PC-9 (cell line): ENCODE measurements around the gene SLC16A8. TPM values are rescaled to one million over a fixed set of nuclear protein-coding genes. Genes with fewer than 3 reads are reported as not detected.

Experiments
- BruUV-seq: library from RNA; stranded (reverse); fragments of 400-500 nt; replicated peaks from 2 replicates; lab custom pipeline; 2021; lab: Mats Ljungman, UMichigan
- CTCF ChIA-PET: fragments of 300-600 bp; sonication (Branson Sonifier 250); formaldehyde crosslinking; loops from one replicate; lab custom pipeline; 2022; ENCODE audit warnings: antibody characterized with exemption; lab: Charles Lee
- POLR2A ChIA-PET: fragments of 300-600 bp; sonication (Branson Sonifier 250); formaldehyde crosslinking; loops from one replicate; lab custom pipeline; 2022; ENCODE audit warnings: antibody characterized with exemption; ENCODE audit not compliant: unreplicated experiment; lab: Charles Lee
- DNase-seq, 2 experiments: peaks; one replicate each; pipeline versions ENCODE4 v3.0.0 to v3.0.0-alpha.2; 2015 to 2022; ENCODE audit warnings: mixed read lengths in 1 of 2
- H2AFZ ChIP-seq: fragments of 200-600 bp; sonication (generic); 2 replicates; pipeline ENCODE4 v1.8.1; 2017; ENCODE audit warnings: antibody characterized with exemption
- H3F3A ChIP-seq: fragments of 200-600 bp; sonication (generic); 2 replicates; pipeline ENCODE4 v1.8.1; 2017; ENCODE audit warnings: antibody characterized with exemption, mild to moderate bottlenecking, low read depth; ENCODE audit not compliant: insufficient read depth
- H3K27ac ChIP-seq: fragments of 200-600 bp; sonication (generic); 2 replicates; pipeline ENCODE4 v1.6.1; 2016; ENCODE audit warnings: mixed run types
- H3K27me3 ChIP-seq: fragments of 200-600 bp; sonication (generic); 2 replicates; pipeline ENCODE4 v1.6.1; 2016; ENCODE audit warnings: low read depth, mixed run types; ENCODE audit not compliant: insufficient read depth
- H3K36me3 ChIP-seq: fragments of 200-600 bp; sonication (generic); 2 replicates; pipeline ENCODE4 v1.6.1; 2016; ENCODE audit warnings: low read depth, mixed run types
- H3K4me1 ChIP-seq: fragments of 200-600 bp; sonication (generic); replicated peaks from 2 replicates; pipeline ENCODE4 v1.6.1; 2016; ENCODE audit warnings: mixed run types; ENCODE audit not compliant: insufficient read depth
- H3K4me2 ChIP-seq: fragments of 200-600 bp; sonication (generic); 2 replicates; pipeline ENCODE4 v1.6.1; 2017; ENCODE audit warnings: mixed run types
- H3K4me3 ChIP-seq: fragments of 200-600 bp; sonication (generic); 2 replicates; pipeline ENCODE4 v1.6.1; 2016; ENCODE audit warnings: mixed run types
- H3K79me2 ChIP-seq: fragments of 200-600 bp; sonication (generic); 2 replicates; pipeline ENCODE4 v1.6.1; 2017; ENCODE audit warnings: low read depth, mixed run types
- H3K9me2 ChIP-seq: fragments of 200-600 bp; sonication (generic); 2 replicates; pipeline ENCODE4 v1.8.1; 2017; ENCODE audit warnings: mild to moderate bottlenecking; ENCODE audit not compliant: insufficient read depth
- H3K9me3 ChIP-seq: fragments of 200-600 bp; sonication (generic); 2 replicates; pipeline ENCODE4 v1.8.1; 2016; ENCODE audit warnings: low read depth; ENCODE audit not compliant: insufficient read depth
- H4K20me1 ChIP-seq: fragments of 200-600 bp; sonication (generic); 2 replicates; pipeline ENCODE4 v1.8.1; 2017; ENCODE audit not compliant: insufficient read depth
- CTCF ChIP-seq: fragments of 200-600 bp; sonication (generic); conservative IDR thresholded peaks from 2 replicates; pipeline ENCODE4 v1.6.1; 2017; ENCODE audit warnings: mixed run types, antibody characterized with exemption, mild to moderate bottlenecking, moderate library complexity
- EZH2 ChIP-seq: fragments of 200-600 bp; sonication (generic); IDR thresholded peaks from 2 replicates; pipeline ENCODE4 v1.8.0; 2017; ENCODE audit warnings: antibody characterized with exemption, low read depth
- intact Hi-C: fragments of 100-400 bp; cut with micrococcal nuclease; formaldehyde crosslinking; loops from one replicate; pipeline ENCODE4 v1.10.0; 2022; ENCODE audit not compliant: unreplicated experiment
- total RNA-seq: library from RNA; stranded (reverse); gene quantifications from 2 replicates; pipeline ENCODE4 v1.2.3, GENCODE V29; 2021

Gene SLC16A8
- total RNA-seq, 1 experiment from 2014 or later = not detected

- H3K4me2 ChIP-seq = no peak overlapping the region
- H4K20me1 ChIP-seq = no peaks in the 10 kb centered on the region; the same call in 1 of the 2 replicates
- DNase-seq = no peak
- H3K4me3 ChIP-seq = no peak overlapping the region
- H3K4me1 ChIP-seq = no peaks in the 10 kb centered on the region
- no peak overlapping the region for H3K27ac ChIP-seq
- intact Hi-C loops = no loop called here
- BruUV-seq = no TSS peak
- no peak for TF ChIP-seq CTCF
- TF ChIP-seq EZH2 = no peak
- H3K9me3 ChIP-seq = no peaks in the 10 kb centered on the region
- H3K9me2 ChIP-seq = no peaks in the 10 kb centered on the region
- peaks cover 25% of the 10 kb centered on the region for H3K36me3 ChIP-seq
- H3F3A ChIP-seq = no peaks in the 10 kb centered on the region
- ChIA-PET POLR2A (no interaction called here), CTCF (interaction anchor here (0.5 kb wide), 1 partner anchor 68 kb away, joined by 3 read pairs; no protein-coding TSS in a partner anchor)
- no peak overlapping the region for H2AFZ ChIP-seq
- no peaks in the 10 kb centered on the region for H3K79me2 ChIP-seq
- no peaks in the 10 kb centered on the region for H3K27me3 ChIP-seq
Measured at GRCh38 chr22:38068641-38069371, 15.2 kb downstream of the SLC16A8 start.

GRCh38 chr22:38067761-38068360, 16.1 kb downstream of the SLC16A8 start:
- BruUV-seq = no TSS peak
- ChIA-PET POLR2A (no interaction called here), CTCF (no interaction called here)
- Histone ChIP-seq H3K9me2 (no peaks in the 10 kb centered on the region), H3K79me2 (no peaks in the 10 kb centered on the region), H3K36me3 (peaks cover 29% of the 10 kb centered on the region), H3K9me3 (no peaks in the 10 kb centered on the region), H3F3A (no peaks in the 10 kb centered on the region), H3K27ac (no peak overlapping the region), H3K4me2 (no peak overlapping the region), H3K4me1 (no peaks in the 10 kb centered on the region), H2AFZ (no peak overlapping the region), H3K4me3 (no peak overlapping the region), H3K27me3 (no peaks in the 10 kb centered on the region), H4K20me1 (no peaks in the 10 kb centered on the region)
- intact Hi-C loops = no loop called here
- TF ChIP-seq CTCF (no peak), EZH2 (no peak)
- no peak for DNase-seq

GRCh38 chr22:38067028-38067415, 17.0 kb downstream of the SLC16A8 start:
- Histone ChIP-seq H3K36me3 (peaks cover 33% of the 10 kb centered on the region), H3K4me1 (no peaks in the 10 kb centered on the region), H2AFZ (no peak overlapping the region), H3K27me3 (no peaks in the 10 kb centered on the region), H3K9me3 (no peaks in the 10 kb centered on the region), H3K27ac (no peak overlapping the region), H3K4me2 (no peak overlapping the region), H4K20me1 (no peaks in the 10 kb centered on the region), H3F3A (0 out of 2 replicates have a peak, but pooled peaks cover 2% of the 10 kb centered on the region), H3K9me2 (no peaks in the 10 kb centered on the region), H3K4me3 (no peak overlapping the region), H3K79me2 (no peaks in the 10 kb centered on the region)
- intact Hi-C loops = no loop called here
- ChIA-PET CTCF (no interaction called here), POLR2A (no interaction called here)
- BruUV-seq = no TSS peak
- DNase-seq = no peak
- TF ChIP-seq CTCF (no peak), EZH2 (no peak)
